GM12892 (cell line): ENCODE data around the gene UROD. TPM values are rescaled to one million over a fixed set of nuclear protein-coding genes. Genes with fewer than 3 reads are reported as not detected.
"Not testable (repeated sequence)": the region's sequence is repeated elsewhere in the genome, so short reads cannot be mapped to it uniquely, and the experiment has no call there.

Source experiments
- DNase-seq: peaks from one replicate; pipeline ENCODE4 v3.0.0; 2011; ENCODE audit not compliant: insufficient read length
- FAIRE-seq: peaks from 2 replicates; lab custom pipeline; 2011; peaks lifted over from hg19 to GRCh38; lab: Jason Lieb, UNC
- POLR2A ChIP-seq: IDR thresholded peaks from 2 replicates; pipeline ENCODE4 v1.6.1; 2011; ENCODE audit warnings: low read depth, low read length, control low read depth
- POLR2AphosphoS5 ChIP-seq: IDR thresholded peaks from 2 replicates; pipeline ENCODE4 v1.6.1; 2011; ENCODE audit warnings: low read depth, low read length, control low read depth
- TAF1 ChIP-seq: IDR thresholded peaks from 2 replicates; pipeline ENCODE4 v1.6.1; 2011; ENCODE audit warnings: low read depth, mild to moderate bottlenecking, control low read depth, low read length, borderline replicate concordance
- polyA plus RNA-seq: library from polyadenylated mRNA; unstranded; fragments of >200 nt; gene quantifications from one replicate; pipeline ENCODE4 v1.2.1, GENCODE V29; 2012; ENCODE audit warnings: missing spikeins, inconsistent platforms; ENCODE audit not compliant: missing spikeins

UROD gene
- 64.0 TPM for polyA plus RNA-seq

GRCh38 chr1:45011837-45012638 is at the start of gene UROD:
Gene UROD, plus strand, starts transcription at chr1:45012254. Its CDS starts 12 bp downstream, at chr1:45012266.
- peak; percentile 95 for FAIRE-seq
- peak; percentile 78 for TF ChIP-seq POLR2AphosphoS5
- TF ChIP-seq TAF1: no peak
- TF ChIP-seq POLR2A: peak; percentile 82

GRCh38 chr1:44962729-44963128 is 49.3 kb upstream of the UROD start:
- no peak for TF ChIP-seq POLR2A
- no peak for TF ChIP-seq TAF1
- no peak for TF ChIP-seq POLR2AphosphoS5
- no peak for DNase-seq
- FAIRE-seq: no peak

More at GRCh38 chr1:45011837-45012638, at the start of gene UROD:
- DNase-seq: peak; percentile 84

- TF ChIP-seq POLR2AphosphoS5: no peak
- no peak for TF ChIP-seq POLR2A
- no peak for TF ChIP-seq TAF1
- FAIRE-seq: no peak
- DNase-seq: no peak
These were observed 47.7 kb upstream of the UROD start for GRCh38 chr1:44964396-44964795.

- FAIRE-seq: no peak
- DNase-seq: no peak
- TF ChIP-seq POLR2AphosphoS5 (no peak), POLR2A (no peak), TAF1 (no peak)
These were observed 41.7 kb upstream of the UROD start for GRCh38 chr1:44970317-44970716.

GRCh38 chr1:44973645-44974044 is 38.4 kb upstream of the UROD start:
- TF ChIP-seq POLR2A: no peak
- TF ChIP-seq POLR2AphosphoS5: no peak
- no peak for DNase-seq
- FAIRE-seq: no peak

GRCh38 chr1:44976252-44976651 is 35.8 kb upstream of the UROD start:
- TF ChIP-seq POLR2AphosphoS5: no peak
- TF ChIP-seq TAF1: no peak
- no peak for TF ChIP-seq POLR2A
- FAIRE-seq: no peak
- DNase-seq: no peak

- not testable (repeated sequence) for DNase-seq, FAIRE-seq
These were observed 34.7 kb upstream of the UROD start for GRCh38 chr1:44977372-44977771.

- DNase-seq: no peak
- FAIRE-seq: no peak
- TF ChIP-seq POLR2A (no peak), POLR2AphosphoS5 (no peak), TAF1 (no peak)
These were observed 26.2 kb upstream of the UROD start for GRCh38 chr1:44985747-44986359.

- FAIRE-seq: no peak
- no peak for DNase-seq
- no peak for TF ChIP-seq POLR2AphosphoS5
- no peak for TF ChIP-seq TAF1
- TF ChIP-seq POLR2A: no peak
These were observed 23.4 kb upstream of the UROD start for GRCh38 chr1:44988531-44989156.

- DNase-seq (no peak), FAIRE-seq (no peak)
- TF ChIP-seq TAF1: no peak
- no peak for TF ChIP-seq POLR2AphosphoS5
- TF ChIP-seq POLR2A: no peak
These were observed 17.6 kb upstream of the UROD start for GRCh38 chr1:44994309-44994898.

- no peak for TF ChIP-seq POLR2A
- TF ChIP-seq POLR2AphosphoS5: no peak
- TF ChIP-seq TAF1: no peak
- DNase-seq (no peak), FAIRE-seq (no peak)
These were observed 16.4 kb upstream of the UROD start for GRCh38 chr1:44995467-44996238.
